SU-DHL-6 (cell line): ENCODE measurements around the gene ATF3.

Source experiments
- CTCF ChIP-seq: fragments of 200-600 bp; sonication (generic); IDR thresholded peaks from one replicate; pipeline ENCODE4 v1.5.1; 2017; ENCODE audit warnings: antibody characterized with exemption, mild to moderate bottlenecking, low read length, moderate library complexity; ENCODE audit not compliant: insufficient read depth, poor library complexity, severe bottlenecking
- EZH2phosphoT487 ChIP-seq: fragments of 200-600 bp; sonication (generic), shearing (Covaris generic); conservative IDR thresholded peaks from 2 replicates; pipeline ENCODE4 v1.6.1; 2018; ENCODE audit warnings: mild to moderate bottlenecking, antibody characterized with exemption, low read length, moderate library complexity, mixed read lengths

DNA sequence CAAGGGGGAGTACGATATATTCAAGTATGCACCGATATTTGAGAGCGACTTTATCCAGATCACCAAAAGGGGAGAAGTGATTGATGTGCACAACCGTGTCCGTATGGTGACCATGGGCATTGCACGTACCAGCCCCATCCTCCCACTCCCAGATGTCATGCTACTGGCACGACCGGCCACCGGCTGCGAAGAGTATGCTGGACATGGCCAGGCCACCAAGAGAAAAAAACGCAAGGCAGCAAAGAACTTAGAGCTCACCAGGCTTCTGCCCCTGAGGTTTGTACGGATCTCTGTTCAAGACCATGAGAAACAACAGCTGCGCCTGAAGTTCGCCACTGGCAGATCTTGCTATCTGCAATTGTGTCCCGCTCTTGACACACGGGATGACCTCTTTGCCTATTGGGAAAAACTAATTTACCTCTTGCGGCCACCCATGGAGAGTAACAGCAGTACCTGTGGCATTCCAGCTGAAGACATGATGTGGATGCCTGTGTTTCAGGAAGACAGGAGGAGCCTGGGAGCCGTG is 16.5 kb downstream of the ATF3 start:
- no peak for TF ChIP-seq CTCF
- TF ChIP-seq EZH2phosphoT487, result no peak
